NCI-H2171 (cell line): ENCODE measurements around the gene EMP3.

Experiments
- DNase-seq: peaks from one replicate; lab custom pipeline; 2025; lab: John Stamatoyannopoulos, UW

The EMP3 gene

DNA sequence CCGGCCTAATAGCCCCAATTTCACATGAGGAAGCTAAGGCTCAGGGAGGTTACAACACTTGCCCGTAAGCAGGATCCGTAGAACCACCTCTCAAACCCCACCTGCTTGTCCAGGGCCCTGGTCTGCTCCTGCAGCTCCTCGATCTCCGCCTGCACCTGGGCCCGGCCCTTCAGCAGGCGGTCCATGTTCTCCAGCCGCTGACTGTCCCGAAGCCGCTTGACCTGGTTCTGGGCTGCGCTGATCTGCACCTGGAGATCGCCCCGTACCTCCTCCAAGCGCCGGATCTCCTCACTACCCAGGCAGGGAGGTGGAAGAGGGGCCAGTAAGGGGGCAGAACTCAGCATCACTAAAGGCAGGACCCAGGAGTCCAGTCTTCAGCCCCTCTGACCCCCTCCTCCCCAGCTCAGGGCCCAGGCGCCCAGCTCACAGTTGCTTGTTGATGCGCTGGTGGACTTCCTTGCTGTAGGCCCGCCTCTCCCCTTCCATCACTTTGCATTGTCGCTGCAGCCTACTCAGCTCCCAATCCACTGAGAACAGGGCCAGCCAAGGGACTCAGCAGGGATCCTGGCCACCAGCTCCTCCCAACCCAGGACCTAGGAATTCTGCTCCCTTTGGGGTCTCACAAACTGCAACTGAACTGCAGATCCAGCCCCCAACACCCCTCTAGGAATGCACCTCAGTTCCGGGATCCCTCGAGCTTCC is 6.9 kb upstream of the EMP3 start:
- DNase-seq, result no peak

- peak; percentile 60 for DNase-seq
These were observed 5.5 kb upstream of the EMP3 start for GRCh38 chr19:48319647-48320541.

DNA sequence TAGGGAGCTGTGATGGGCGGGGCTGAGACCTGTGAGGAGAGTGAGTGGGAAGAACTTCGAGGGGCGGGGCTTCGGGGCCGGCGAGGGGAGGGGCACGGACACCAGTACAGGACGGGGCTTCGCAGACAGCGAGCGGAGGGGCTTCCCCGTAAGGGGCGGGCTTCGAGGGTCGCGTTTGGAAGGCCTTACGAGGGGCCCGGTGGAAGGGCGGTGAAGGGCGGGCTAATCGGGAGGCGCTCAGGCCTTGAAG is 4.1 kb upstream of the EMP3 start:
- DNase-seq, result peak; percentile 95

GRCh38 chr19:48321622-48322591 is 3.4 kb upstream of the EMP3 start:
- DNase-seq, result peak; percentile 96

GRCh38 chr19:48329167-48329891 is 4.0 kb downstream of the EMP3 start:
- no peak for DNase-seq

GRCh38 chr19:48330012-48330681 is 4.8 kb downstream of the EMP3 start:
- peak; percentile 95 for DNase-seq

DNA sequence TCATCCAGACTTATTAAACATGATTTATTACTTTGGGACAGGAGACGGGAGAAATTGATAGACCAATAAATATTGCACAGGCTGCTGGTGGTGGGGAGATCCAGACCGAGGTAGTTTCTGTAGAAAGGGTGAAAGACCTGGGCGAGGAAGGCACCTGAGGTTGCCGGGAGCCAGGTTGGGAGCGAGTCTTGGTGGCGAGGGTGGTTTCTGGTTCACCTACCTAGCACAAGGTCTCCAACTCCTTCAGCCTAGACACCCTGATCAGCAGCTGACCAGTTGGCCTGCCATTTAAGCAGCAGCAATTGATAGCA is 7.0 kb downstream of the EMP3 start:
- DNase-seq, result peak; percentile 70

DNA sequence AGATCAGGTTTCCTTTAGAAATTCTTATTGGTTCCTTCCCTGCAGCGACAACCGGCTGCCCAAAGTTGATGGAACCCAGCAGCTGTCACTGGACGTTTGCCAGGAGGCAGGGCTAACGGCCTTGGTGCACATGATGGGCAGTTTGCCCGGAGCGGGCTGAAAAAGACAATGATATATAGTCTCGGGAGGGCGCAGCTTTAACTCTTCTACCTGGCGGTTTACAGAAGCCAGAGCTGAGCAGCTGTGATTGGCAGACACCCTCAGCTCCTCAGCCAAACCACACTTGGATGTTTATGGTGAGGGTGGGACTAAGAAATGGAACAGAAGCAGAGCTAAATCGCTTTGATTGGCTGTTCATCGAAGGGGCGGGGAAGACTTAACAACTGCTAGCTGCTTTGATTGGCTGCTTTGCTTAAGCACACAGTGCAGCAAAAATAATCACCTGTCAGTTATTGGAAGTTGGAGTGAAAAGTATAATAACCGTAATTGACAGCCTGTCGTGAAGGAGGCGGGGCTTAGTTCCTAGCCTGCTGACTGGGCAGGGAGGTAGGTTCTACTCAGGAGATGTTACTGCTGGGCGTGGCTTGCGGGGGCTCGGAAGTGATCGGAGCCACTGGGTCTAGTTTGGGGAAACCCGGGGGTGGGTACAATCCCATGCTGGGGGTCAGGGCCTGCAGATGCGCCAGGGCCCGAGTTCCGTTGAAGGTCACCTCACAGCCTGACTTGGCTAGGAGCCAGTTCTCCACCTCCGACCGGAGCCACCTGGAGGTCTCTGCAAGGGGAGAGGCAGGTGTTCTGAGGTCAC is 7.5 kb downstream of the EMP3 start:
- DNase-seq, result peak; percentile 100

- peak; percentile 90 for DNase-seq
These were observed 8.4 kb downstream of the EMP3 start for GRCh38 chr19:48333467-48334384.

DNA sequence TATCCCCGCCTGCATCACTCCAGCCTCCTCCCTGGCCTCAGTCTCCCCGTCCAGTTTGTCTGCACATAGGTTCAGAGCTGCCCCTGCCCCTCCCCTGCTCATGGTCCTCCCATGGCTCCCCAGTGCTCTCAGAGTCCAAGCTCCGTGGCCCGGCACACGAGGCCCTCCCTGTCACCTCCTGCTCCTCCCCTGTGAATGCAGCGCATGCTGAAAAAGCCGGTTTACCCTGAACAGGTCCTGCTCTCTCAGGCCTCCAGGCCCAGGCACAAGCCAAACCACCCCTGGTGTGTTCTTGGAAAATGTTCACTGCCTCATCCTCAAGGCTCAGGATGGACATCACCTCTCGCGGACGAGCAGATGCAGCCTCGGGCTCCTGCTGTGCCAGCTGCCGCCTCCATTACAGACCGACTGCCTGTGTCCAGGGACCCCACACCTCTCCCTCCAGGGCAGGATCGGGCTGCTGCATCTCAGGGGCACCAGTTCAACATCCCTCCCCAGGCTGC is 13.0 kb downstream of the EMP3 start:
- DNase-seq, result no peak

- DNase-seq, result no peak
These were observed 13.6 kb downstream of the EMP3 start for GRCh38 chr19:48338802-48339503.

- peak; percentile 97 for DNase-seq
These were observed 15.6 kb downstream of the EMP3 start for GRCh38 chr19:48340995-48341394.

DNA sequence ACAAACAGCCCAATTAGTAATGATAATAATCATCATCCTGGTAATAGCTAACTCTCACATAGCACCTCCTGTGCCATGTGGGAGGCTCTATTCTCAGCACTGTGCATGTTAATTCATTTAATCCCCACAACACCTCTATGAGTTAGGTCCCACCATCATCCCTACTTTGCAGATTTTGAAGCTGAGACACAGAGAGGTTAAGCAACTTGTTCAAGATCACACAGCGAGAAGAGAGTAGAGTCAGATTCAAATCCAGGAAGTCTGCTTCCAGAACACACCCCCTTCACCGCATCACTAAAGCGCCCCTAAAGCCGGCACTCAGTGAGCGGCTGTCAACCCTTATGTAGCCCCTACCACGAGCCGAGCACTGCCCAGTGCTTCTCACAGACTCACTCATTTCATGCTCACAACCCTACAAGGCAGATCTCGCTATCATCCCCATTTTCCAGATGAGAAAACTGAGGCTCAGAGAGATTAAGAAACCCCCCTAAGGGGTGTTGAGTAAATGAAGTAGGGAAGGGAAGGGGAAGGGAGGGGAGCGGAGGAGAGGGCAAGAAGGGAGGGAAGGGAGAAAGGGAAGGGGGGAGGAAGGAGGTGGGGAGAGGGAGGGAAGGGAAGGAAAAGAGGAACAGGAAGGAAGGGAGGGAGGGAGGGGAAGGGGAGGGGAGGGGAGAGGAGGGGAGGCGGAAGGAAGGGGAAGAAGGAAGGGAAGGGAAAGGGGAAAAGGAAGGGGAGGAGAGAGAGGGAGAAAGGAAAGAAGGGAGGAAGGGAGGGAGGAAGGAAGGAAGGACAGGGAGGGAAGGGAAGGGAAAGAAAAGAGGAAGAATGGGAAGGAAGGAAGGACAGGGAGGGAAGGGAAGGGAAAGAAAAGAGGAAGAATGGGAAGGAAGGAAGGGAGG is 16.4 kb downstream of the EMP3 start:
- no peak for DNase-seq

GRCh38 chr19:48342414-48342738 is 17.0 kb downstream of the EMP3 start:
- no peak for DNase-seq

DNA sequence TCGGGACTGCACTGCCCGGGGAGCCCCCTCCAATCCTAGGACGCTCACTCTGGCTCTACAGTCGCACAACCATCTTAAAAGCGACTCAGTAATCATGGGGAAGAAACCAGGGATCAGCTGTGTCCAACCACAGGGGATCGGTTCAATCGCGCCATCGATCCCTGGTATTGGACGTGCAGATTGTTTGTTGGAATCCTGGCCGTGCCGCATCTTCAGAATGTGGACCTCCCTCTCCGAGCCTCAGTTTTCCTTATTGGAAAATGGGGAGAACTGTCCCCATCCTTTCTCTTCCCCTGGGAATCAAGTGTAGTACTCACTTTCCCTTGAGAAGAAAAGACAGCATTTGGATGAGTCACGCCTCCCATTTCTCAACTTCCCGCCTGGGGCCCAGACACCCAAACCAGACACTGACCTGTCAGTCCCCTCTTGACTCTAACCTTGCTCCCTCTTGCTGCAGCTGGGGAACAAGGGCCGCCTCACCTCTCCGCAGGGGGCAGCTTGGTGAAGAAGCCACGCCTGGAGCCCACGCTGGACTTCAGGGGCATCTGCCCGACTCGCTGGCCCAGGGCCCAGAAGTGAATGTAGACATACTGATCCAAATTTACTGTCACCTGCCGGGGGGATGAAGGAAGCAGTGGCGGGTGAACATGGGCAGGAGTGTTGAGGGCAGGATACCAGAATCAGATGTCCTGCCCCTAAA is 17.6 kb downstream of the EMP3 start:
- no peak for DNase-seq

GRCh38 chr19:48344892-48345291 is 19.5 kb downstream of the EMP3 start:
- peak; percentile 71 for DNase-seq

DNA sequence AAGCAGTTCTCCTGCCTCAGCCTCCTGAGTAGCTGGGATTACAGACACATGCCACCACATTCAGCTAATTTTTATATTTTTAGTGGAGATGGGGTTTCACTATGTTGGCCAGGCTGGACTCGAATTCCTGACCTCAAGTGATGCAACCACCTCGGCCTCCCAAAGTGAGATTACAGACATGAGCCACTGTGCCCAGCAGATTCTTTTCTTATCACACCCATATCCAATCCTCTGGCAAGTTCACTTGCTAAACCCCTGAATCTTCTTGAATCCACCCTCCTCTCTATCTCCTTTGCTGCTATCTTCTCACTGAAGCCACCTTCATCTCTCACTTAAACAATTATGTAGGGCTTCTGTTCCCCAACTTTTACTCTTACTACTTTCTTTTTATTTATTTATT is 20.8 kb downstream of the EMP3 start:
- DNase-seq, result no peak
